GM18873 (cell line): ENCODE data around the gene NDUFA3.

ENCODE experiments used
- ATAC-seq: cut with Tn5 transposase; IDR thresholded peaks from one replicate; pipeline ENCODE4 v1.9.1; 2021; ENCODE audit warnings: mild to moderate bottlenecking, moderate library complexity, moderate number of reproducible peaks; ENCODE audit not compliant: unreplicated experiment, low FRiP score

NDUFA3 gene

DNA sequence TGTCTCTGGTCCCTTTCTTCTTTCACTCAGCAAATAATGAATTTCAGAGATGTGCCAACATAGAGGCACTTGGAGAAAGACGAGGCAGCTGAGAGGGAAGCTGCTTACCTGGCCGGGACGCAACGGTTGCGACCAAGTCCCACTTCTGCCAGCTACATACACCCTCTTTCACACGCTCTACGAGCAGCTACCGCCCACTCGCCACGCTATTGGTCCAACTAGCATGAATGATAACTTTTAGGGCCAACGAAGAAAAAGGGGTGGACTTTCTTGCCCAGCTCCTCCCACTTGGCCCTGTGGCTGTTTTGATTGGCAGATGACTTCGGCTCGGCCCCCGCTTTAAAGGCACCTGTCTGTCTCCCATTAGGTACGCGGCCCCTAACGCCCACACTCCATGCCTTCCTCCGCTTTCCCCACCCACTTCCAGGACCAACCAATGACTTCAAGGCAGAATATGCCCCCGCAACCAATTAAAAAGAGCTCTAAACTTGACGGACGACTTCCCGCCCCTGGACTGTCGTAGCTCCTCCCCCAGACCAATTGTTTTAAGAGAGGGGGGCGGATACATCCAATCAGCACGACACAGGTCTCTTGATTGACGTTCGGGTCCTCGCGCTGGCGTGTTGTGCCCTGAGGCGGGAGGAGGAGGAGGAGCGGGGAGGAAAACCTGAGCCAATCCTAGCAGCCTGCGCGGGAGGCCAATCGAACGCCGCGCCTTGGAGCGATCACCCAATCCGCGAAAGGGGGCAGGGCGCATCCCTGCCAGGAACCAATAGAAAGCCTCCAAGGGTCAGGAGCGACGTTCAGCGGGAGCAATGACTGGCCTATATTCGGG, 34.4 kb downstream of the NDUFA3 start:
- ATAC-seq: peak; percentile 82

DNA sequence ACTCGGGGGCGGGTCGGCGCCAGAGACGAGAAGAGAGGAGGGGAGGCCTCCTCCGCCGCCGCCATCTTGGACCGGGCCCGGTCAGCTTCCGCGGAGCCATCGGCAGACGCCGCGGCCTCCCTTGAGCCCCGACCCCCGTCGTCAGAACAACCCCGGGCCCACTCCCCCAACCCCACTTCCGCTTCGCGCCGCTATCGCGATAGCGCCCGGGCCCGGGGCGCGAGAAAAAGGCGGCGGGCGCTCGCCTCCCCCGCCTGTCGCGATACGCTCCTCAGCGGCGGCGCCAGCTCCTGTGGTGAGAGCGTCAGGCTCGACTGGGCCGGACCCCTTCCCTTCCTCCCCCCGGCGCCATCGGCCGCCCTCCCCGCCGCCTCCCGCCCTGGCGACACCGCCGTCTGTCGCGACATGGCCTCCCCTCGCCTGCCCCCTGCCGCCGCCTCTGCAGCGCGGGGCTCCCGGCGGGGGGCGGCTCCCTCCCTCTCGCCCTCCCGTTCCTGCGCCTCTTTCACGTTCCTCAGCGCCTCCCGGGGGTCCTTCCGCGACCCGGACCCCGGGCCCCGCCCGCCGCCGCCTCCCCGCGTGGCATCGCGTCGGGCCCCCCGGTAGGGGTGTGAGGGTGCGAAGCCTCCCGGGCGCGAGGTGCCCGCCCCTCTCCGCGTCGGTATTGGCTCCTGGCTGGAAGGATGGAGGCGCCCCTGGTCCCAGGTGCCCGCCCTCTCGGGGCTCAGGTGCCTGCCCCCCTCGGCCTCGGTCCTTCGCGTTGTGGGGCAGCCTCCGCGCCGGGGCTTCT, 35.2 kb downstream of the NDUFA3 start, which contains the start of gene CNOT3:
Gene CNOT3, plus strand, starts transcription at position 64 of the 790 bp plus-strand sequence. CDS start 5,217 bp downstream, outside the sequence.
- no peak for ATAC-seq

DNA sequence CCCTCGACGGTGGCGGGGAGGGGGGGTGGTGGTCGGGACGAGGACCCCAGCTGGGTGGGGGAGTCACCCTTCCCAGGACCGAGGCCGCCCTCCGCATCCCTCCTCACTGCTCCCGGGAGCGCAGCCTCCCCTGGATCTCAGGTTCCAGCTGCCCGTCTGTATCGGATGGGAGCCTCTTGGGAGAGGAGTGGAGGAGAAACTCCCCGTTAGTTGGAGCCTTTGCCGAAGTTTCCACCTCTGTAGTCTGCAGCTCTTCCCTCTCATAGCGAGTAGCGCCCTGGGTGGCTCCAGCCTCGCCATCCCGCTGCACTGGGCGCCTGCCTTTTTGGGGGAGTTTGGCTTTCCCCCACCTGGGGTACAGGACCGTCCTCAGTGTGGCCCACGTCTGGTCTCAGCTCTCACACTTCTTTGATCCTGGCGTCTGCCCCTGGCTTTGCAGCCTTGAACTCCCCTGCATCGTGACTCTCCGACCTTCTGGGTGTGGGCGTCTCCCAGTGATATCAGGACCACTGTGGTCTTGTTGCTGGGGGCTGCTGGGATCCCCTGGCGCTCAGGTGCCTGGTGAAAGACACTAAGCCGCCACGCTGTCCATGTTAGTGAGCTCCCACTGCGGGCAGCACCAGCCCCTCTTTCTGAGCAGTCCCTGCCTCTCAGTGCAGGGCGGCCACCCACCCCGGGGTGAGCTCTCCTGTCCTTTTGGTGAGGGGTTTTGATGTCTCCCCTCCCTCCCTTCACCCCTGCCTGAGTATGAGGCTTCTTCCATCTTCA, 36.0 kb downstream of the NDUFA3 start:
- ATAC-seq: no peak

DNA sequence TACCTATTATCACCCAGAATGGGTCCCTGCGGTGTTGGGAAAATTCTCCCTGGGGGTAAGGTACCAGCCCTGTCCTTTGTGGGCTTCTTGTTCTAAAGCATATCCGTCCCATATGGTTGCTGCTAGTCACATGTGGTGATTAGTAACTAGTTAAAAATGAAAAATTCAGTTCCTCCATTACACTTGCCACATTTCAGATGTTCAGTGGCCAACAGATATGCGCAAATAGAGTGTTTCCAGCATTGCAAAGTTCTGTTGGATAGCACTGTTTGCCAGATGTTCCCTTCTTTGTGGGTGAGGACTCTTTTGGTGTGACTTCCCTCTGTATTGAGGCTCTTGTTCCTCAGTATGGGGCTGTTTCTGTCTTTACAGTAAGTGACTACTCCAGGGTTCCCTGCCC, 38.7 kb downstream of the NDUFA3 start:
- no peak for ATAC-seq

DNA sequence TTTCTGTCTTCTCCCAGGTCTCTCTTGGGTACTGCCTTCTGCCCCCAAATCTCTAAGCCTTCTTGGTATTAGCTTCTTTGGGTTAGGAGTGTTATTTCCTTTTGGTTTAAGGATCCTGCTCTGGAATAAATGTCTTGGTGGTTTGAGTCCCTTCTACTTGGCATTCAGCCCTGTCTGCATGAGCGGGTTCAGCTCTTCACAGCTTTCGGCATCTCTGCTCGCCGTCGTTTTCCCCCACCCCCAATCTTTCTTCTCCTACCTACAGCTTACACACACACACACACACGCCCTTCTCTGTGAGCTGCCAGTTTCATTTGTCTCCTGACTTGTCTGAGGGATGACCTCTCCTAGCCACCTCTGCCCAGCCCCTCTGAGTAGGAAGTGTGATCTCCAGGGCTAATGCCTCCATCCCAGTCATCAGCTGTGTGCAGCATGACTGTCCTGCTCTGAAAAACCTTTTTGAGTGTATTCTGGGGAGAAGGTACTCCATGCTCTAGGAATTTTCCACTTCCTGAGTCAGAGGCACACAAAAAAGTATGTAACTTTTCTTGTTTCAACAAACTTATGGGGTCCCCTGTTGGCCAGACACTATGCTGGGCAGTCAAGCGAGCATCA, 39.6 kb downstream of the NDUFA3 start:
- no peak for ATAC-seq

DNA sequence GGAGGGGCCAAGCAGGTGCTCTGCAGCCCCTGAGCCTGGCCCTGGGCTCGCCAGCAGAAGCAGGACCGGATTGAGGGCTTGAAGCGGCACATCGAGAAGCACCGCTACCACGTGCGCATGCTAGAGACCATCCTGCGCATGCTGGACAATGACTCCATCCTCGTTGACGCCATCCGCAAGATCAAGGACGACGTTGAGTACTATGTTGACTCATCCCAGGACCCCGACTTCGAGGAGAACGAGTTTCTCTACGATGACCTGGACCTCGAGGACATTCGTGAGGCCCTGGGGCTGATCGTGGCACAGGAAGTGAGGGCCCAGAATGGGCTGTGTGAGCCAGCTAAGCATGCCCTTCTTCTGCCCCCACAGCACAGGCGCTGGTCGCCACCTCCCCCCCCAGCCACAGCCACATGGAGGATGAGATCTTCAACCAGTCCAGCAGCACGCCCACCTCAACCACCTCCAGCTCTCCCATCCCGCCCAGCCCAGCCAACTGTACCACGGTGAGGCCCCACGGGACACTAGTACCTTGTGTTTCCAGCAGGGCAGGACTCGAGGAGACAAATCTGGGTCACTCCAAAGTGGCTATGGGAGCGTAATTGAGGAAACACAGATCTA, 43.0 kb downstream of the NDUFA3 start:
- ATAC-seq: no peak

DNA sequence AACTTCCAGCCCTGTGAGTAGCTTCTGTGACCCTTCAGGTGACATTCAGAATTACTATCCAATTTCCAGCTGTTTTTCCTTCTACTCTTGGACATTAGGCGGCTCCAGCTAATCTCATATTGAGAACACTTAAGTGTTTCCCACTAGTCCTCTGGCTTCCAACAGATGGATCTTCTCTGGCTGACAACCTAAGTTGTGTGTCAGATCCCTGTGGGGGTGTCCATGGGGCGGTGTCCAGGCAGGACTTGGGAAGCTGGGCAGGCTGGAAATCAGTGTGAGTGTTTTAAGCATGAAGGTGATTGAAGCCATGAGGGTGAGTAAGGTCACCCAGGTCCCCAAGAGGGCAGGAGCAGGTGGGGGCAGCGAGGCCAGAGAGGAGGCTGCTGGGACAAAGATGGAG, 45.0 kb downstream of the NDUFA3 start:
- ATAC-seq: no peak

DNA sequence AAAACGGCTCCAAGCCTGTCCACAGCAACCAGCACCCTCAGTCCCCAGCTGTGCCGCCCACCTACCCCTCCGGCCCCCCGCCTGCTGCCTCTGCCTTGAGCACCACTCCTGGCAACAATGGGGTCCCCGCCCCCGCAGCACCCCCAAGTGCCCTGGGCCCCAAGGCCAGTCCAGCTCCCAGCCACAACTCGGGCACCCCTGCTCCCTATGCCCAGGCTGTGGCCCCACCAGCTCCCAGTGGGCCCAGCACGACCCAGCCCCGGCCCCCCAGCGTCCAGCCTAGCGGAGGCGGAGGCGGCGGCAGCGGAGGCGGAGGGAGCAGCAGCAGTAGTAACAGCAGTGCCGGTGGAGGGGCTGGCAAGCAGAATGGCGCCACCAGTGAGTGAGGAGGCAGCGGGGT, 45.5 kb downstream of the NDUFA3 start:
- ATAC-seq: no peak

DNA sequence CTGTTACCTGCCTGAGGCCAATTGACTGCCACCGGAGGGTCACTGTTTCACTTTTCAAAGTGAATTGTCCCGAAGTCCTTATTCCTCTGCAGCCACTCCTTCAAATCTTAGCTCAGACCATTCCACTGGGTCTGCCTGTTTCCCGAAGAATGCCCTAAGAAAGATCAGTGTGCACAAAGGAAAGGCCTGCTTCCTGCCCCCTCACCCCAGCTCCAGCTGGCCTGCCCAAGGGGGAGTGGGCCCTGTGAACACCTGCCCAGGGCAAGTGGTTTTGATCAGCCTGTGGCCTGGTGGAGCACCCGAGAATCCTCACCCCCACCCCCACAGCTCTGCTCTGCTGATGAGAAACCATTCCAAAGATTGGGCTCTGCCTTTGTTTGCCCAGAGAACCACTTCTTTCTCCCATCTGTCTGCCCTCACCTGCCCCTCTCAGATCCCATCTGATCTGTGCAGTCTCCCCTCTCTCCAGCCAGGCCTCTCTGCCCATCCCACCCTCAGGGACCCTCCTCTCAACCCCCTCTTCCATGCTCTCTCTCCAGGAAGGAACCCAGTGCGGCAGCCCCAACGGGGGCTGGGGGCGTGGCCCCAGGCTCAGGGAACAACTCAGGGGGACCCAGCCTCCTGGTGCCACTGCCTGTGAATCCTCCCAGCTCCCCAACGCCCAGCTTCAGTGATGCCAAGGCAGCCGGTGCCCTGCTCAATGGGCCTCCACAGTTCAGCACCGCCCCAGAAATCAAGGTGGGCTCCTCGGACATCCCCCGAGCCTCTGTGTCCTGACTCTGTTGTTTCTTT, 46.6 kb downstream of the NDUFA3 start:
- ATAC-seq: no peak

DNA sequence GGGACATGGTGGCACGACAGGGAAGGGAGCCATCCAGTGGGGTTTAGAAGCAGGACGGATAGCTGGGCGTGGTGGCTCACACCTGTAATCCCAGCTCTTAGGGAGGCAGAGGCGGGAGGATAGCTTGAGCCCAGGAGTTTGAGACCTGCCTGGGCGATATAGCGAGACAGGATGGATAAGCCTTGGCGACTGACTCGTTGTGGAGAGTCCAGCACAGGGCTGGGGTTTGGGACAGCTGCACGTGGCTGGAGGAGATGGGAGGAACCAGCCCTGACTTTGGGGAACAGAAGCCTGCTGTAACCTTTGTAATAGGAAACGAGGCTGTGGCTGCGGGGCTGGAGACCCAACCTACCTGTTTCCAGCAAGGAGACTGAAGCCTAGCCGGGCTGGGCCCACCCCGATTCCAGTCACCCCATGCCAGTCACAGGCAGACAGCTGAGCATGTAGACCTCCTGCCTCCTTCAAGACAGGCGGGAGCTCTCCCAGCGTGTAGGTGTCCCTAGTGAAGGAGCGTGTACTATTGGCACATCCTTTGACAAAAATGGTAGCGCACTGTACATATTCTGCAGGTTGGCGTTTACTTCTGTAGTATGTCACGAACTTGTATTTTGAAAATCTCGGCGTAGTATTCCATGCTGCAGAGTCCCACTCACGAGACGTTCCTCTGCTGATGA, 48.8 kb downstream of the NDUFA3 start:
- ATAC-seq: no peak

DNA sequence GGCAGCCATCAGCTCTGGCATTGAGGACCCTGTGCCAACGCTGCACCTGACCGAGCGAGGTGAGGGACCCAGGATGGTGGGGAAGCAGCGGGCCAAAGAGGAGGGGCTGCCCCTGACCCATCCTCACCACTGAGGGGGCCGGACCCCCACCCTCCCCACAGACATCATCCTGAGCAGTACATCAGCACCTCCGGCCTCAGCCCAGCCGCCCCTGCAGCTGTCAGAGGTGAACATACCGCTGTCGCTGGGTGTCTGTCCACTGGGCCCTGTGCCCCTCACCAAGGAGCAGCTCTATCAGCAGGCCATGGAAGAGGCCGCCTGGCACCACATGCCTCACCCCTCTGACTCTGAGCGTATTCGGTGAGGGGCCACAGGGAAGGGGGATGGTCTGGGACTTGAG, 49.6 kb downstream of the NDUFA3 start:
- no peak for ATAC-seq

DNA sequence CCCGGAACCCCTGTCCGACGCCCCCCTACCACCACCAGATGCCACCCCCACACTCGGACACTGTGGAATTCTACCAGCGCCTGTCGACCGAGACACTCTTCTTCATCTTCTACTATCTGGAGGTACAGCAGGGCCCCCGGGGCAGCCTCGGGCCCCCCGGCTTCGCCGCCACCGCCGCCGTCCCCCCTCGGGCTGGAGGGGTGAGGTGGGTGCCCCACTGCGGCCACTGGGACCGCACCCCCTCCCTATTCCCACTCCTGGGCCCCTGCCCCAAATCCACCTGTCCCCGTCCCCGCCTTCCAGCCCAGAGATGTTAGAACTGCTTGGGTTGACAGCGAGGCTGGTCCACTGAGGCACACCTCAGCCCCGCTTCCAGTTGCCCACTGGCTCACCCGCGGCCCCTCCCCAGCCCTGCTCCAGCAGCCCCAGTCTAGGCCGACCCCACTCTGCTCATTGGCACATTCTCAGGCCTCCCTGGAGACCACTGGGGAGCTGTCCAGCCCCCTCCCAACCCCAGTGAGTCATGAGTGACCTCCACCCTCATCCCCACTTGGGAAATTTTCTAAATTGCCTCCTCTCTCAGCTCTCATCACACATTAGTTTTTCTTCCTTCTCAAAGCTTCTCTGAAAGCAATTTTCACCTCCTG, 50.3 kb downstream of the NDUFA3 start:
- ATAC-seq: no peak

DNA sequence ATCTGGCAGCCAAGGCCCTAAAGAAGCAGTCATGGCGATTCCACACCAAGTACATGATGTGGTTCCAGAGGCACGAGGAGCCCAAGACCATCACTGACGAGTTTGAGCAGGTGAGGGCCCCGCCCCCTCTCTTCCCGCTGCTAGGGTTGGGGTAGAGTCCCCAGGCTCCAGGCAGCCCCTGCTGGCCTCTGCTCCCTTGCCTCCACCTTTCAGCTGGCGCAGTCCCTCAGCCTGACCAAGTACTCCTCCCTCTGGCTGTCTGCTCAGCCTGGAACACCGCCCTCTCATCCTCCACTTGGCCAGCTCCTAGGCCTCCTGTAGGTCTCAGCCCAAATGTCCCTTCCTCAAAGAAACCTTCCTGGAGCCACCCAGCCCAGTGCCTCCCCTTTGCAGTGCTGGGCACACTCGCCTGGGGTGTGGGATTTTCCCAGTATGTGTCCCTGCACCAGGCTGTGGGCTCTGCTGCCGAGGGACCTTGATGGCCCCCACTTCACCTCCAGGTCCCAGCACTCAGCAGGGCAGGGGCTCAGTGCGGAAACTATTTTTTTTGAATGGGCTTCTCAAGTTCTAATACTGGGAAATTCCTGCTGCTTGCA, 51.2 kb downstream of the NDUFA3 start:
- ATAC-seq: no peak

DNA sequence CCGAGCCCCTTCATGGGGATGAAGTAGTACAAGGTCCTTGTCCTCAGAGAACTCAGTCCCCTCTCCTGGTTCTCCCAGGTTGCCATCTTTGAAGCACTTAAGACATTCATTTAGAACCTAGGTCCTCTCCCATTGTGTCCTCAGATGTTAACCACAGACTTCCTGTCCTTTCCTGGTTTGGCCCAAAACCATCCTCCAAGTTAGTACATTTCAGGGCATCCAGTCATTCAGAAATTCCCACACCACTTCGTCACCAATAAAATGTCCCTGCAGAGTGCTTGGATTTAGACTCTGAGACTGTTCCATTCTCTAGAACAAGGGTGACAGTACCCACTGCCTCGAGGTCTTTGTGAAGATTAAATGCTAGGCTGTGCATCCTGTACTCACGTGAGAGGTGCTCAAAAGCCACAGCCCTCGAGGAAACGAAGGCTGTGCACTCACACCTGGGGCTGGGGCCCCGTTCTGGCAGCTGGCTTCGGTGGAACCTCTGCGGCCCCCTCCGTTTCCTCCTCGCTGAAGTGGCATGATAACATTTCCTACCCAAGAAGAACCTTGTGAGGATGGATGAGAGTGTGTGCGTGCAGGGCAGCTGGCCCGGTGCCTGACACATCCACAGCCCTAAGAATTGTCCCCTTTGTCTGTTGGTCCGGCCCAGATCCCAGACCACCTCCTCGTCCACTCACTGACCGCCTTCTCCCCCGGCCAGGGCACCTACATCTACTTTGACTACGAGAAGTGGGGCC, 52.1 kb downstream of the NDUFA3 start:
- ATAC-seq: no peak

DNA sequence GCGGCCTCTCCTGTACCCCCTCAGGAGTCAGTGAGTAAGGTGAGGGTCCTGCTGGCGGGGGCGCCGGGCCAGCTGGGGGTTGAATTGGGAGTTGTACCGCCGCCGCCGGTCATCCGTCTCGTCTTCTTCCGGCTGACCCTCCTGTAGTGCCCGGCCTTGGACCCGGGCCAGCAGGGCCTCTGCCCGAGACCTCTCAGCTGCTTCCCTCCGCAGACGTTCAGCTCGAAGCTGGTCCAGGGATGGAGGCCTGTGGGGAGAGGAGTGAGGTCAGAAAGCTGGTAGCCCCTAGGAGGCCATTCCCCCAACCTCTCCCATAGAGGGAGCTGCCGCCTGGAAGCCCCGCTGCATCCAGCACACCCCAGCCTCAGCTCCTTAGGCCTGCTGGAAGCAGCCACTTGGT, 53.0 kb downstream of the NDUFA3 start:
- ATAC-seq: no peak

DNA sequence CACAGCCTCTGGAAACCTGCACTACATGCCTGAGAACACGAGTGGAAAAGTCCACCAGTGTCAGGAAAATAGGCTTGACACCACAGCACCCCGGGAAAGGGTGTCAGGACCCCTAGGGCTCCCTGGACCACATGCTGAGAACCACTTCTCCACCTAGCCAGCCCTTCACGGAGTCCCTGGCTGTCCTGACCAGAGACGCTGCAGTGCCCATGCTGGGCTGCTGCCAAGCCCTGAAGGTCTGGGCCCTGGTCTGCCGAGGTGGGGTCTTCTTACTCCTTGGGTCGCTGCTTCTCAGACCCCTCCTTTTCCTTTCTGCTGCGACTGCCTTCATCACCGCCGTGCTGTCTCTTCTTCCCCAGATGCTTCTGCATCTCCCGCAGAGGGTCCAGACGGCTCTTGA, 53.8 kb downstream of the NDUFA3 start:
- no peak for ATAC-seq

DNA sequence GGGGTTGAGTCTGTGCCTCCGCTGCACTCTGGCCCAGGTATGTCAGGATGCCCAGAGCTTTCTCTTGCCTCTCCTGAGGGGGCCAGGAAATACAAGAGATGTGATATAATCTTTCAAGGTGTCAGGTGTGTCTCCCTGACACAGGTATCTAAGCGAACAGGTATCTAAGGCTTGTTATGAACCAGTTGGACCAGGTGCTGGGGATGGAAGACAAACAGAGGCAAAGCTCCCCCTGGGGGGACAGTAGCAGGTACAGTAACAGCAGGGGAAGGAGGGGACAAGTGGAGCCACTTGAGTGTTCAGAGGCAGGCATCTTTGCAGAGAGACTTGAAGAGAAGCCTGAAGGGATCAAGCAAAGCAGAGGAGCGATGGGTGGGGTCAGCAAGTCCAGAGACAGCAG, 54.3 kb downstream of the NDUFA3 start:
- no peak for ATAC-seq
